ENCODE measurements around the gene ST8SIA4. TPM values are rescaled to one million over a fixed set of nuclear protein-coding genes. Genes with fewer than 3 reads are reported as not detected.
A peak's percentile ranks its signal among the peaks of the same experiment; 100 is the strongest.

The ST8SIA4 gene
- total RNA-seq, 1 donor from 2014 or later = 0.59 TPM

DNA sequence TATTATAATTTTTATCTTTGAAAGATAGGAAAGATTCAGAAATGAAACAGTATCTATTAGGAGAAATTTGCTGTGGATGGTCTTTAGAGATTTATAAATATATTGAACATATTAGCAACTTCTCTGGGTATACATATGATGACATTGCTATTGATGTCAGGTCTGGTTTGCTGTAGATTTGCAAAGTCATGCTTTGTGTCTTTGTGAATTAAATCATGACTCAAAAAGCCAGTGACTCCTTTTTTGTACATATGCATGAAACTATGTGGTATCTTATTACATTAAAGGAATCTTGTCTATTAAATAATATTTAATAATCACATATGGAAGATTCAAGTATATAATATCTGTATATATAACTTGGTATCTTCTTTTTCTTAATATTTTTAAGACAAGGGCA is 141.9 kb downstream of the ST8SIA4 start:
- peaks cover 5% of the 10 kb centered on the region for H3K4me1 ChIP-seq (ENCODE audit: insufficient read depth, low read length)
- no peak overlapping the region for H3K4me3 ChIP-seq (ENCODE audit: insufficient read depth, low read depth, low read length)
- FAIRE-seq (no peak), DNase-seq (ENCODE audit: low read depth) (peak; percentile 45)
- no peak for TF ChIP-seq EZH2 (IDR thresholded peaks at IDR 0.05; ENCODE audit: insufficient read depth, low read length)
- TF ChIP-seq, protein P1, sequence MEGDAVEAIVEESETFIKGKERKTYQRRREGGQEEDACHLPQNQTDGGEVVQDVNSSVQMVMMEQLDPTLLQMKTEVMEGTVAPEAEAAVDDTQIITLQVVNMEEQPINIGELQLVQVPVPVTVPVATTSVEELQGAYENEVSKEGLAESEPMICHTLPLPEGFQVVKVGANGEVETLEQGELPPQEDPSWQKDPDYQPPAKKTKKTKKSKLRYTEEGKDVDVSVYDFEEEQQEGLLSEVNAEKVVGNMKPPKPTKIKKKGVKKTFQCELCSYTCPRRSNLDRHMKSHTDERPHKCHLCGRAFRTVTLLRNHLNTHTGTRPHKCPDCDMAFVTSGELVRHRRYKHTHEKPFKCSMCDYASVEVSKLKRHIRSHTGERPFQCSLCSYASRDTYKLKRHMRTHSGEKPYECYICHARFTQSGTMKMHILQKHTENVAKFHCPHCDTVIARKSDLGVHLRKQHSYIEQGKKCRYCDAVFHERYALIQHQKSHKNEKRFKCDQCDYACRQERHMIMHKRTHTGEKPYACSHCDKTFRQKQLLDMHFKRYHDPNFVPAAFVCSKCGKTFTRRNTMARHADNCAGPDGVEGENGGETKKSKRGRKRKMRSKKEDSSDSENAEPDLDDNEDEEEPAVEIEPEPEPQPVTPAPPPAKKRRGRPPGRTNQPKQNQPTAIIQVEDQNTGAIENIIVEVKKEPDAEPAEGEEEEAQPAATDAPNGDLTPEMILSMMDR (IDR thresholded peaks at IDR 0.05; ENCODE audit: insufficient read depth, low read depth, low read length) = no peak
- Mint-ChIP-seq H3K36me3 (ENCODE audit: low read depth, unreplicated experiment) (no peaks in the 10 kb centered on the region), H3K27me3 (ENCODE audit: low read depth, unreplicated experiment) (peaks cover 3% of the 10 kb centered on the region), H3K4me3 (ENCODE audit: unreplicated experiment) (no peak overlapping the region), H3K9me3 (ENCODE audit: unreplicated experiment) (no peaks in the 10 kb centered on the region), H3K4me1 (ENCODE audit: low read depth, unreplicated experiment) (peaks cover 3% of the 10 kb centered on the region), H3K27ac (ENCODE audit: unreplicated experiment) (no peak overlapping the region)
- no peak overlapping the region for H3K9ac ChIP-seq (ENCODE audit: low read length)
- no peaks in the 10 kb centered on the region for H3K79me2 ChIP-seq (ENCODE audit: insufficient read depth, low read length)
- H3K36me3 ChIP-seq (ENCODE audit: insufficient read depth, low read length) = no peaks in the 10 kb centered on the region
- no peaks in the 10 kb centered on the region for H3K9me3 ChIP-seq (ENCODE audit: insufficient read depth, low read depth, low read length)
- H3K4me2 ChIP-seq (ENCODE audit: low read length) = no peak overlapping the region
- no peak overlapping the region for H2AFZ ChIP-seq (ENCODE audit: low read depth, low read length)
- H3K27ac ChIP-seq (ENCODE audit: low read depth, low read length) = no peak overlapping the region
- H3K27me3 ChIP-seq (ENCODE audit: insufficient read depth, low read length) = no peaks in the 10 kb centered on the region
- H4K20me1 ChIP-seq (ENCODE audit: insufficient read depth, low read length) = no peaks in the 10 kb centered on the region

GRCh38 chr5:100760688-100761087 is 142.4 kb downstream of the ST8SIA4 start:
- Histone ChIP-seq H3K36me3 (ENCODE audit: insufficient read depth, low read length) (no peaks in the 10 kb centered on the region), H3K9me3 (ENCODE audit: insufficient read depth, low read depth, low read length) (no peaks in the 10 kb centered on the region), H3K27ac (ENCODE audit: low read depth, low read length) (no peak overlapping the region), H3K4me1 (ENCODE audit: insufficient read depth, low read length) (peaks cover 5% of the 10 kb centered on the region), H4K20me1 (ENCODE audit: insufficient read depth, low read length) (no peaks in the 10 kb centered on the region), H3K4me2 (ENCODE audit: low read length) (no peak overlapping the region), H3K27me3 (ENCODE audit: insufficient read depth, low read length) (no peaks in the 10 kb centered on the region), H3K9ac (ENCODE audit: low read length) (no peak overlapping the region), H3K79me2 (ENCODE audit: insufficient read depth, low read length) (no peaks in the 10 kb centered on the region), H2AFZ (ENCODE audit: low read depth, low read length) (no peak overlapping the region), H3K4me3 (ENCODE audit: insufficient read depth, low read depth, low read length) (no peak overlapping the region)
- TF ChIP-seq, protein P1 (IDR thresholded peaks at IDR 0.05; ENCODE audit: insufficient read depth, low read depth, low read length) = no peak
- TF ChIP-seq EZH2 (IDR thresholded peaks at IDR 0.05; ENCODE audit: insufficient read depth, low read length) = no peak
- Mint-ChIP-seq H3K4me1 (ENCODE audit: low read depth, unreplicated experiment) (peaks cover 3% of the 10 kb centered on the region), H3K9me3 (ENCODE audit: unreplicated experiment) (no peaks in the 10 kb centered on the region), H3K36me3 (ENCODE audit: low read depth, unreplicated experiment) (no peaks in the 10 kb centered on the region), H3K27me3 (ENCODE audit: low read depth, unreplicated experiment) (peaks cover 3% of the 10 kb centered on the region), H3K27ac (ENCODE audit: unreplicated experiment) (peak overlapping the region; percentile 50), H3K4me3 (ENCODE audit: unreplicated experiment) (no peak overlapping the region)
- no peak for FAIRE-seq
- no peak for DNase-seq (ENCODE audit: low read depth)

GRCh38 chr5:100758780-100759179 is 144.3 kb downstream of the ST8SIA4 start:
- Mint-ChIP-seq H3K4me1 (ENCODE audit: low read depth, unreplicated experiment) (peaks cover 3% of the 10 kb centered on the region), H3K27me3 (ENCODE audit: low read depth, unreplicated experiment) (peaks cover 3% of the 10 kb centered on the region), H3K27ac (ENCODE audit: unreplicated experiment) (no peak overlapping the region), H3K36me3 (ENCODE audit: low read depth, unreplicated experiment) (no peaks in the 10 kb centered on the region), H3K4me3 (ENCODE audit: unreplicated experiment) (no peak overlapping the region), H3K9me3 (ENCODE audit: unreplicated experiment) (no peaks in the 10 kb centered on the region)
- H3K9me3 ChIP-seq (ENCODE audit: insufficient read depth, low read depth, low read length) = no peaks in the 10 kb centered on the region
- FAIRE-seq (no peak), DNase-seq (ENCODE audit: low read depth) (no peak)
- H3K4me2 ChIP-seq (ENCODE audit: low read length) = no peak overlapping the region
- H2AFZ ChIP-seq (ENCODE audit: low read depth, low read length) = no peak overlapping the region
- H3K27ac ChIP-seq (ENCODE audit: low read depth, low read length) = no peak overlapping the region
- H3K79me2 ChIP-seq (ENCODE audit: insufficient read depth, low read length) = no peaks in the 10 kb centered on the region
- H3K27me3 ChIP-seq (ENCODE audit: insufficient read depth, low read length) = no peaks in the 10 kb centered on the region
- H3K4me1 ChIP-seq (ENCODE audit: insufficient read depth, low read length) = peaks cover 5% of the 10 kb centered on the region
- H4K20me1 ChIP-seq (ENCODE audit: insufficient read depth, low read length) = no peaks in the 10 kb centered on the region
- no peaks in the 10 kb centered on the region for H3K36me3 ChIP-seq (ENCODE audit: insufficient read depth, low read length)
- no peak for TF ChIP-seq EZH2 (IDR thresholded peaks at IDR 0.05; ENCODE audit: insufficient read depth, low read length)
- TF ChIP-seq, protein P1 (IDR thresholded peaks at IDR 0.05; ENCODE audit: insufficient read depth, low read depth, low read length) = no peak
- no peak overlapping the region for H3K4me3 ChIP-seq (ENCODE audit: insufficient read depth, low read depth, low read length)
- no peak overlapping the region for H3K9ac ChIP-seq (ENCODE audit: low read length)
